H9 (cell line): ENCODE results near the gene NKX2-2. TPM values are rescaled to one million over a fixed set of nuclear protein-coding genes. Genes with fewer than 3 reads are reported as not detected.

Experiments used
- DNase-seq: peaks from one replicate; pipeline ENCODE4 v3.0.0-alpha.2; 2017
- H2AFZ ChIP-seq: one replicate; pipeline ENCODE4 v1.6.1; 2013; ENCODE audit warnings: mild to moderate bottlenecking, low read length, control low read depth, moderate library complexity
- H2AK5ac ChIP-seq: 2 replicates; pipeline ENCODE4 v1.6.1; 2013; ENCODE audit warnings: low read length, control low read depth, mixed read lengths; ENCODE audit not compliant: insufficient read length
- H2BK120ac ChIP-seq: one replicate; pipeline ENCODE4 v1.6.1; 2013; ENCODE audit warnings: low read depth, mild to moderate bottlenecking, low read length, control low read depth, inconsistent platforms; ENCODE audit not compliant: poor library complexity, severe bottlenecking
- H2BK12ac ChIP-seq: 2 replicates; pipeline ENCODE4 v1.6.1; 2013; ENCODE audit warnings: low read length, control low read depth, mixed read lengths, low read depth; ENCODE audit not compliant: insufficient read length
- H2BK15ac ChIP-seq: 2 replicates; pipeline ENCODE4 v1.6.1; 2013; ENCODE audit warnings: low read depth, low read length, control low read depth
- H2BK20ac ChIP-seq: one replicate; pipeline ENCODE4 v1.6.1; 2013; ENCODE audit warnings: low read depth, mild to moderate bottlenecking, low read length, control low read depth, inconsistent platforms; ENCODE audit not compliant: poor library complexity, severe bottlenecking
- H2BK5ac ChIP-seq: 2 replicates; pipeline ENCODE4 v1.6.1; 2013; ENCODE audit warnings: low read length, control low read depth, mixed read lengths; ENCODE audit not compliant: insufficient read length
- H3K14ac ChIP-seq: 2 replicates; pipeline ENCODE4 v1.6.1; 2013; ENCODE audit warnings: low read length, control low read depth; ENCODE audit not compliant: insufficient read depth
- H3K18ac ChIP-seq: 2 replicates; pipeline ENCODE4 v1.6.1; 2013; ENCODE audit warnings: low read depth, mild to moderate bottlenecking, mixed read lengths, low read length, control low read depth; ENCODE audit not compliant: insufficient read length
- H3K23ac ChIP-seq: 2 replicates; pipeline ENCODE4 v1.6.1; 2013; ENCODE audit warnings: low read length, control low read depth, mixed read lengths, low read depth; ENCODE audit not compliant: insufficient read length
- H3K23me2 ChIP-seq: 2 replicates; pipeline ENCODE4 v1.6.1; 2013; ENCODE audit warnings: low read depth, mild to moderate bottlenecking, mixed read lengths, low read length, control low read depth; ENCODE audit not compliant: insufficient read length, poor library complexity, severe bottlenecking
- H3K27ac ChIP-seq: 2 replicates; pipeline ENCODE4 v1.5.1; 2013; ENCODE audit warnings: low read length, control low read depth, mixed read lengths, low read depth; ENCODE audit not compliant: insufficient read length
- H3K27me3 ChIP-seq: 2 replicates; pipeline ENCODE4 v1.6.1; 2013; ENCODE audit warnings: low read length, control low read depth, inconsistent platforms; ENCODE audit not compliant: insufficient read depth
- H3K4ac ChIP-seq: 2 replicates; pipeline ENCODE4 v1.6.1; 2013; ENCODE audit warnings: low read depth, mild to moderate bottlenecking, control low read depth, inconsistent platforms, low read length, moderate library complexity
- H3K4me1 ChIP-seq: 2 replicates; pipeline ENCODE4 v1.6.1; 2013; ENCODE audit warnings: low read length, control low read depth, inconsistent platforms; ENCODE audit not compliant: insufficient read depth
- H3K4me2 ChIP-seq: 2 replicates; pipeline ENCODE4 v1.6.1; 2013; ENCODE audit warnings: low read length, control low read depth, mixed read lengths; ENCODE audit not compliant: insufficient read length, insufficient read depth
- H3K56ac ChIP-seq: 2 replicates; pipeline ENCODE4 v1.6.1; 2013; ENCODE audit warnings: low read depth, mild to moderate bottlenecking, mixed read lengths, low read length, control low read depth; ENCODE audit not compliant: insufficient read length
- H3K79me1 ChIP-seq: 2 replicates; pipeline ENCODE4 v1.6.1; 2013; ENCODE audit warnings: low read depth, mild to moderate bottlenecking, moderate library complexity, low read length, control low read depth, inconsistent platforms; ENCODE audit not compliant: insufficient read depth, poor library complexity, severe bottlenecking
- H3K79me2 ChIP-seq: 2 replicates; pipeline ENCODE4 v1.6.1; 2013; ENCODE audit warnings: low read length, control low read depth, inconsistent platforms; ENCODE audit not compliant: insufficient read depth
- H3K9ac ChIP-seq: 2 replicates; pipeline ENCODE4 v1.6.1; 2013; ENCODE audit warnings: low read length, control low read depth, mixed read lengths; ENCODE audit not compliant: insufficient read length; ENCODE audit errors: extremely low read depth
- H3K9me3 ChIP-seq: one replicate; pipeline ENCODE4 v1.6.1; 2013; ENCODE audit warnings: low read depth, low read length, inconsistent platforms; ENCODE audit not compliant: control insufficient read depth
- H3T11ph ChIP-seq: one replicate; pipeline ENCODE4 v1.6.1; 2013; ENCODE audit warnings: mild to moderate bottlenecking, low read length, control low read depth, inconsistent platforms
- H4K20me1 ChIP-seq: one replicate; pipeline ENCODE4 v1.6.1; 2013; ENCODE audit not compliant: control insufficient read depth, insufficient read length, insufficient read depth
- H4K5ac ChIP-seq: 2 replicates; pipeline ENCODE4 v1.6.1; 2013; ENCODE audit warnings: low read depth, mild to moderate bottlenecking, mixed read lengths, low read length, control low read depth; ENCODE audit not compliant: insufficient read length
- H4K8ac ChIP-seq: replicated peaks from 2 replicates; pipeline ENCODE4 v1.6.1; 2013; ENCODE audit warnings: low read length, control low read depth, mixed read lengths, low read depth; ENCODE audit not compliant: insufficient read length
- H4K91ac ChIP-seq: 2 replicates; pipeline ENCODE4 v1.6.1; 2013; ENCODE audit warnings: low read depth, mild to moderate bottlenecking, moderate library complexity, mixed read lengths, low read length, control low read depth; ENCODE audit not compliant: insufficient read length
- H3K27ac Mint-ChIP-seq, 3 experiments: 2 replicates in 2 of 3; 3 replicates in 1 of 3; pipeline ENCODE4 v1.8.0; 2020 to 2021; ENCODE audit warnings: mixed read lengths in 3 of 3, mild to moderate bottlenecking in 1 of 3, moderate library complexity in 1 of 3
- H3K27me3 Mint-ChIP-seq: 2 replicates; pipeline ENCODE4 v1.8.0; 2021; ENCODE audit warnings: low read depth, mild to moderate bottlenecking, moderate library complexity, mixed read lengths
- H3K36me3 Mint-ChIP-seq, 3 experiments: 2 replicates in 2 of 3; 3 replicates in 1 of 3; pipeline ENCODE4 v1.8.0; 2020 to 2021; ENCODE audit warnings: low read depth in 3 of 3, mixed read lengths in 3 of 3; ENCODE audit not compliant: insufficient read depth in 1 of 3
- H3K4me1 Mint-ChIP-seq, 2 experiments: 2 replicates each; pipeline ENCODE4 v1.8.0; 2020; ENCODE audit warnings: mixed read lengths in 2 of 2
- H3K4me3 Mint-ChIP-seq, 2 experiments: 2 replicates in 1 of 2; 3 replicates in 1 of 2; pipeline ENCODE4 v1.8.0; 2020 to 2021; ENCODE audit warnings: mild to moderate bottlenecking in 2 of 2, mixed read lengths in 2 of 2, moderate library complexity in 1 of 2
- H3K9me3 Mint-ChIP-seq, 2 experiments: 2 replicates in 1 of 2; 3 replicates in 1 of 2; pipeline ENCODE4 v1.8.0; 2020; ENCODE audit warnings: mild to moderate bottlenecking in 2 of 2, mixed read lengths in 2 of 2, moderate library complexity in 1 of 2
- CTCF ChIP-seq: fragments of 200-600 bp; sonication (generic); conservative IDR thresholded peaks from 3 replicates; pipeline ENCODE4 v1.8.0; 2021; ENCODE audit warnings: antibody characterized with exemption, mild to moderate bottlenecking
- WGBS: extraction: QIAGEN DNeasy Blood & Tissue Kit; methylation state at CpG from one replicate; pipeline ENCODE4 v1.1.7; 2013; ENCODE audit warnings: missing lambda C conversion rate, low lambda C conversion rate, mixed read lengths; ENCODE audit not compliant: insufficient read length; ENCODE audit errors: extremely low coverage; 5-methylcytosine and 5-hydroxymethylcytosine counted together
- total RNA-seq: library from RNA; stranded (reverse); gene quantifications from 2 replicates; pipeline ENCODE4 v1.2.1, GENCODE V29; 2021

The NKX2-2 gene
- total RNA-seq, 1 experiment from 2014 or later: not detected

- Histone ChIP-seq H3K23me2 (peaks cover 13% of the 10 kb centered on the region), H3K79me2 (no peaks in the 10 kb centered on the region), H3T11ph (no peak overlapping the region), H3K4ac (no peak overlapping the region), H2BK15ac (no peak overlapping the region), H4K20me1 (no peaks in the 10 kb centered on the region), H2BK20ac (no peak overlapping the region), H3K4me1 (0 out of 2 replicates have a peak, but pooled peaks cover under 1% of the 10 kb centered on the region), H2BK12ac (no peak overlapping the region), H3K79me1 (no peaks in the 10 kb centered on the region), H2AFZ (no peak overlapping the region), H3K27me3 (peaks cover 39% of the 10 kb centered on the region), H3K14ac (no peak overlapping the region), H3K4me2 (peak overlapping the region; percentile 65), H4K5ac (no peak overlapping the region), H2BK5ac (no peak overlapping the region), H3K9ac (no peak overlapping the region), H2BK120ac (no peak overlapping the region), H3K23ac (no peak overlapping the region), H3K9me3 (no peaks in the 10 kb centered on the region), H3K27ac (no peak overlapping the region), H4K8ac (no peak overlapping the region), H3K56ac (no peak overlapping the region), H3K18ac (no peak overlapping the region), H4K91ac (no peak overlapping the region), H2AK5ac (no peak overlapping the region)
- WGBS: no CpG with 5 or more reads among the region's 36 CpGs
- peak overlapping the region; percentile 57 to 71 for H3K4me3 Mint-ChIP-seq
- H3K36me3 Mint-ChIP-seq: peaks cover 0 to 7% (median 4%) of the 10 kb centered on the region in 3 experiments; a peak in 4 of 7 replicates
- H3K4me1 Mint-ChIP-seq: peaks cover 13 to 35% of the 10 kb centered on the region in 2 experiments
- no peak overlapping the region for H3K27ac Mint-ChIP-seq
- H3K27me3 Mint-ChIP-seq: peaks cover 98% of the 10 kb centered on the region
- DNase-seq: peak; percentile 81
- peak; percentile 99 for TF ChIP-seq CTCF
- H3K9me3 Mint-ChIP-seq: peaks cover 0 to 2% of the 10 kb centered on the region in 2 experiments; a peak in 3 of 5 replicates
These were observed 8.6 kb downstream of the NKX2-2 start for GRCh38 chr20:21505161-21505809.
